HG03457 (cell line): ENCODE measurements around the gene CCK.
"Not testable (repeated sequence)": the region's sequence is repeated elsewhere in the genome, so short reads cannot be mapped to it uniquely, and the experiment has no call there.

ENCODE experiments used
- ATAC-seq: cut with Tn5 transposase; IDR thresholded peaks from one replicate; pipeline ENCODE4 v1.9.1; 2021; ENCODE audit warnings: moderate number of reproducible peaks; ENCODE audit not compliant: unreplicated experiment

CCK gene

GRCh38 chr3:42266085-42266484 is at the start of gene CCK:
Gene CCK (minus strand): TSS chr3:42266185. CDS start chr3:42263630, 2,555 bp downstream.
- ATAC-seq, result no peak

GRCh38 chr3:42314411-42314810 is 48.4 kb upstream of the CCK start:
- no peak for ATAC-seq

- ATAC-seq, result no peak
These were observed 42.7 kb upstream of the CCK start for GRCh38 chr3:42308651-42309050.

- peak; percentile 78 for ATAC-seq
These were observed 40.5 kb upstream of the CCK start for GRCh38 chr3:42306499-42306898.

- no peak for ATAC-seq
These were observed 37.1 kb upstream of the CCK start for GRCh38 chr3:42302924-42303634.

- ATAC-seq, result no peak
These were observed 35.6 kb upstream of the CCK start for GRCh38 chr3:42301446-42302175.

GRCh38 chr3:42300778-42301177 is 34.8 kb upstream of the CCK start:
- no peak for ATAC-seq

GRCh38 chr3:42300013-42300412 is 34.0 kb upstream of the CCK start:
- ATAC-seq, result no peak

- ATAC-seq, result no peak
These were observed 32.3 kb upstream of the CCK start for GRCh38 chr3:42298259-42298658.

GRCh38 chr3:42292009-42292408 is 26.0 kb upstream of the CCK start:
- ATAC-seq, result no peak

- no peak for ATAC-seq
These were observed 25.2 kb upstream of the CCK start for GRCh38 chr3:42290966-42291714.

- ATAC-seq, result no peak
These were observed 23.0 kb upstream of the CCK start for GRCh38 chr3:42289026-42289425.

GRCh38 chr3:42288385-42288784 is 22.4 kb upstream of the CCK start:
- no peak for ATAC-seq

GRCh38 chr3:42287423-42287822 is 21.4 kb upstream of the CCK start:
- ATAC-seq, result not testable (repeated sequence)

GRCh38 chr3:42277676-42278075 is 11.7 kb upstream of the CCK start:
- no peak for ATAC-seq

- ATAC-seq, result no peak
These were observed 10.5 kb upstream of the CCK start for GRCh38 chr3:42276141-42277132.

- ATAC-seq, result no peak
These were observed 9.2 kb upstream of the CCK start for GRCh38 chr3:42275217-42275616.

- no peak for ATAC-seq
These were observed 8.3 kb upstream of the CCK start for GRCh38 chr3:42274266-42274665.

GRCh38 chr3:42273361-42273760 is 7.4 kb upstream of the CCK start:
- ATAC-seq, result no peak

- no peak for ATAC-seq
These were observed 5.8 kb upstream of the CCK start for GRCh38 chr3:42271786-42272185.

- no peak for ATAC-seq
These were observed 4.6 kb upstream of the CCK start for GRCh38 chr3:42270561-42270960.
